NCI-H524 treated with DMSO at 0.1 percent for 48 hours (cell line): Measurements from ENCODE around the gene B4GALNT3.

ENCODE experiments used
- DNase-seq: peaks from one replicate; lab custom pipeline; 2025; lab: John Stamatoyannopoulos, UW

B4GALNT3 gene

DNA sequence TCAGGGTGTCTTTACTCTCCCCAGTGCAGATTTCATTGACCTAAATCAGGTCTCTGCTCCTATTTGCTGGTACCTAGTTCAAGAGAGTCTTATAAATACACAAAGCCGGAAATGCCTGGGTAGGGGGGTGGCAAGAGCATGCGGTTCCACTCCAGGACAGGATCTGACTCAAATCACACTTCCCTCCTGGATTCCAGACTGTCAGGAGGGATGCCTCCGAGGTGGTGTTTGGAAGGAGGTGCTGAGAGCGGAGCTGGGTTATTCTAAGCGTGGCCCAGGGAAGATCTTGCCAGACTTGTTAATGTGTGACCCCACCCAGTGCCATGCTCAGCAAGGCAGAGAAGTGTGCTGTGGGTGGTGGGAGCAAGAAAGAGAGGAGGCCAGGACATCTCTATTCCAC is 49.8 kb downstream of the B4GALNT3 start:
- no peak for DNase-seq

DNA sequence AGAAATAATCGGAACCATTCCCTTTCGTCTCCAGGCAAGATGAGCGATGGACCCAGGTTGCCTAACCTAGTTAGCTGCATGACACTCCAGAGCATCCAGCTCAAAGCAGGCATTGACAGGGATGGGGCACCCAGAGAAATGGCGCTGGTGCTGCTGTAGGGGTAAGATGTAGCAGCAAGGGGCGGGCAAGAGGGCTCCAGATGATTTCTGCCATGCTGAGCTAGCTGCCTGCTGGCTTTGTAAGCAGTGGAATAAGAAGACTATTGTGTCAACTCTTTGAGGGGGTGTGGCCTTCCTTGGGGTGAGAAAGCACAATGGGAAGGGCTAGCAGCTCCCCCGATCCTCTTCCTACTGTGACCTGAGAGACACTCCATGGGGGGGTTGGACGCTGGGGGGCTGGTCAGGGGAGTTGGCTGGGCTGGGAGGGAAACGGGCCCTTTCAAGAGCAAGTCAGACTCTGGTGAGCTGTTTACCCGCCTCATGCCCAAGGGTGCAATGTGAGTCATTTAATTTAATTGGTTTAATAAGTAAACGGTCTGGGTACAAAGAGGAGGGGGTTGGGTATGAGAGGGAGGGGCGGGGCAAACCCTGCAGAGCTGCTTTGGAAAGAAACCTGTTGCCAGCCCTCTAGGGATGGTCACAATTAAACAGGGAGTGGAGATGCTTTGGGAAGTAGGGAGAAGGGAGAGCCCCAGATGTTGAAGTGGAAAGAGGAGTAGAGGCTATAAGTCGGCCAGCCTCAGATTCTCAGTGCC is 50.5 kb downstream of the B4GALNT3 start:
- DNase-seq, result no peak

DNA sequence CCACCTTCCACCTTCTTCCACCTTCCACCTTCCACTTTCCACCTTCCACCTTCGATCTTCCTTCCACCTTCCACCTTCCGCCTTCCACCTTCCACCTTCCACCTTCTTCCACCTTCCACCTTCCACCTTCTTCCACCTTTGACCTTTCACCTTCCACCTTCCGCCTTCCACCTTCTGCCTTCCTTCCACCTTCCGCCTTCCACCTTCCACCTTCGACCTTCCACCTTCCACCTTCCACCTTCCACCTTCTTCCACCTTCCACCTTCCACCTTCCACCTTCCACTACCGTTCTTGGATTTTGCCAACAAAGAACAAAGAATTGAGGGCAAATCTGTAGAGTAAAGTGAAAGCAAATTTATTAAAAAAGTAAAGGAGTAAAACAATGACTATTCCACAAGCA is 53.2 kb downstream of the B4GALNT3 start:
- DNase-seq, result no peak

DNA sequence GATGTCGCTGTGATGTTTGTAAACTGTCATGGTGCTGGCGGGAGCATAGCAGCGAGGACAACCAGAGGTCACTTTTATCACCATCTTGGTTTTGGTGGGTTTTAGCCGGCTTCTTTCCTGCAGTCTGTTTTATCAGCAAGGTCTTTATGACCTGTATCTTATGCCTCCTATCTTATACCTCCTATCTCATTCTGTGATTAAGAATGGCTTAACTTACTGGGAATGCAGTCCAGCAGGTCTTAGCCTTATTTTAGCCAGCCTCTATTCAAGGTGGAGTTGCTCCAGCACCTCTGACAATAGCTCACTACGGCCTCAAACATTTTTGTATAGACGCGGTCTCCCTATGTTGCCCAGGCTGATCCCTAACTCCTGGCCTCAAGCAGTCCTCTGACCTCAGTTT is 53.7 kb downstream of the B4GALNT3 start:
- no peak for DNase-seq

DNA sequence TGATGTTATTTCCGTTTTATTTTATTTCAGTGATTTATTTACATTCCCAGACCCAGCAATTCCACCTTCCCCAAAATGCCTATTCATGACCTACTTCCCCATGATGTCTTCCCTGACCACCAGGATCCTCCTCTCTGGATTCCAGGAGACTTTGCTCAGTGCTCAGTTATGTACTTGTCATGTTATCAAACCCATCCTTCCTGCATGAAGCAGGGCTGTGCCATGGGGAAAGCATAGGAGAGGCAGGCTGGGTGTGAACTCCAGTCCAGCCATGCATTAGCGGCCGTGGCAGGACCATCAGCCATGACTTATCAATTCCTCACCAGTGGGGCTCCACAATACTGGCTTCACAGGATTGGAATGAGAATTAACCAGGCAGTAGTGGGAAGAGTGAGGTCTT is 57.8 kb downstream of the B4GALNT3 start:
- DNase-seq, result no peak

DNA sequence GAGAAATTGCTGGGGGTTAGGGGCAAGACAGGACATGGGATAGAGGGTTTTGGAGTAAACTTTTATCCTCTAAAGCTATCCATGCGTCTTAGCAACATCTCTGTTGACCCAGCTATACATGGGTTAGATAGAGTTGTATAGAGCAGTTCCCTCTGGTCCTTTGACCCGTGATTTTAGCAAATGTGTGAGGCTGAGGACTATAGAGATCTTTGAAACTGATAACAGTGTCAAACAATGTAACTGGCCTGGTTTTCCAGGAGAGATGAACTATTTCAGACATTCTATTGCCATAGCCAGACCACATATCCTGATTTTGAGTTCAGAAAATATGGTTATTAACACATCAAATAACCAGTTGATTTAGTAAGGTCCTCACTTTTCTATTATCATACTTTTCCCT is 60.4 kb downstream of the B4GALNT3 start:
- no peak for DNase-seq

DNA sequence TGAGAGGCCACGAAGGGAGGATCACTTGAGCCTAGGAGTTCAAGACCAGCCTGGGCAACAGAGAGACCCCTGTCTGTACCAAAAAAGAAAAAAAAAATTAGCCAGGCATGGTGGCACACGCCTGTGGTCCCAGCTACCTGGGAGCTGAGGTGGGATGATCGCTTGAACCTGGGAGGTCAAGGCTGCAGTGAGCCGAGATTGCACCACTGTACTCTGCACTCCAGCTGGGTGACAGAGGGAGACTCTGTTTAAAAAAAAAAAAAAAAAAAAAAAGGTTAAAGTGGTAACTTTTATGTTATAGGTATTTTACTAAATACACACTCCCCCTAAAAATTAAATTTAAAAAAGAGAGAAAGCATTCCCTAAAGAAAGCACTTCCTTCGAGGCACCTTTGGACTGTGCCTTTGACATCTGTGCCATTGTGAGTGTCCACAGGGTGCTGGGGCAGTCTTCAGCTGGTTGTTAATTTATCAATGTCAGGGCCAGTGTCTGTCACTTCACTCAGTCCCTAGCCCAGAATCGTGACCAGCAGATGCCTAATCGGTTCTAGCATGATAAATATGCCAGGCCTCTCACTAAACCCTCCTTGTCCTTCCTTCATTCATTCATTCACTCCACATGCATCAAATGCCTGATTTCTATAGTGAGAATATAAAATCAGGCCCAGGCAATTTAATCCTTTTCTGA is 63.1 kb downstream of the B4GALNT3 start:
- no peak for DNase-seq

DNA sequence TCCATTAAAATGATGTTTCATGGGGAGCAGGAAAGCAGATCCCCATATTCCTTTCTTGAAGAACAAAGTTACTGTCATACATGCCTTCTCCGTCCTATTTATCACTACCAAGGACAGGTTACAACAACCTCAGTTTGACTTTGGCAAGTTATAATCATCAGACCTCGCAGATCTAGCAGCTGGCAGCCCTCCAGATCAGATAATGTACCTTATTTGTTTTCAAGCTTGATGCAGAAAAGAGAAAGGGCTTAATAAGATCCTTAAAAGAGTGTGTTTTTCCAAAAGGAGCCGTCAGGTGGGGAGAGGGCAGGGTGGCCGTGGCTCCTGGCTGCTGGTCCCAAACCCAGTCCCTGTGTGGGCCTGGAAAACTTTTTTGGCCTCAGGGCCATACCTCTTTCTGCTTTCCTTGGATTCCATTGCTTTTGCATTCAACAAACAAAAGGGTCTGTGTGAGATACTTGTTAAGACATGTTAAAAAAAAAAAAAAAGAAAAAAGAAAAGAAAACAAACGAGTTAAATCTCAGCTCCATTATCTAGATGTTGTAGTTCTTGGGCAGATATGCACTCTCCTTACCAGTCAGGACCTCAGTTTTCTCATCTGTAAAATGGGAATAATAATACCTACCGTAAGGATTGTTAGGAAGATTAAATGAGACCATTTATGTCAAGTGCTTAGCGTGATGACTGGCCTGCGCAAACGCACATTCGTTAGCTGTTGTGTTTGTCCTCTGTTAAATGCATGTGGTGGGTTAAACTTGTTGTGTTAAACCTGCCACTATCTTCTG is 64.6 kb downstream of the B4GALNT3 start:
- DNase-seq, result no peak

DNA sequence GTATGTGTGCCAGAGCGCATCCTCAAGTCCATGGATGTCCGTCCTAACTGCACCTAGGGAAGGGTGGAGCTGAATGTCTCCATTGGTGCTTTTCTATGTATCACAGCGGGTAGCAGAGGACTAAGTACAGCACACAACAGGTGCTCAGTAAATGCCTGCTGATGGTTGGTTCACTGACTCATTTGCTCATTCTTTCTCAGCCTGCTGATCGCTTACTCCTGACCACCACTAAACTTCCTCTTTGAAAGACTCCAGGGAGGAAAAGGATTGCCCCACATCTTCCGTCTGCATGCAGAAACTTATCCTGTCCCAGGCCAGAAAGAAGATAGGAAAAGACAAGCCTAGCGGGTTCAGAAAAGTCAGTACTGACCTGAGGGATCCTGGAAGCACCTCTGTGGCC is 66.3 kb downstream of the B4GALNT3 start:
- no peak for DNase-seq

DNA sequence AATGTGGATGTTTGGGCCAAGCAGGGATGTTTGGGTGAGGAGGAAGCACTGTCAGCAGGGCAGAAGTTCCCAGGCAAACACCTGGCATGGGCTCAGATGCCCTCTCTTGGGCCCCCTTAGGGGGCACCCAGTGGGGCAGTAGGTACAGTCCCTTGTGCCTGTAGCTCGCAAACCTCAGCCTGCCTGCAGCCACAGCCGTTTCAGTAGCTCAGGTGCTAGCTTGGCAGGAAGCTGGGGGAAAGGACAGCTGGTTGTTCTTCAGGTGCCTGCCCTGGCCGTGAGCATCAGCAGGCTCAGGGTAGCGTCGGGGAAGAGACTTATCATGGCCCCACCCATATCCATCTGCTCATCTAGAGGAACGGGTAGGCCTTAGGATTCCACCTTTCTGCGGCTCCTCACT is 67.5 kb downstream of the B4GALNT3 start:
- DNase-seq, result no peak

DNA sequence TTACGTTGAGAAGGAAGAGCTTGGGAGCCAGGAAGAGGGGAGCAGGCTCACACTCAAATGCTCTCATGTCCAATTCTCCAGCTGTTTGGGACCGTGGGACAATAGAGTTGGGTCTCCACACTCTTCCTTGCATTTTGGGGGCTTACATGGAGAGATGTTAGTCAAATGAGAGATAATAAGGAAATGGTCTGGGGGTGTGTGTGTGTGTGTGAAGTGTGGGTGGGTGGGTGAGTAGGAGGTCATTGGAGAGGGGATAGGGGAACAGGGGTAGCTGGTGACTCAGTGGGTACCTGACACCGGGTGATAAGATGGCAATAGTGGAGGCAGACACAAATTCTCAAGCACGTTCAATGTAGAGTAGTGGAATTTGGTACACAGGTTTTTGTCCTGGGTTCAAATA is 68.0 kb downstream of the B4GALNT3 start:
- no peak for DNase-seq

DNA sequence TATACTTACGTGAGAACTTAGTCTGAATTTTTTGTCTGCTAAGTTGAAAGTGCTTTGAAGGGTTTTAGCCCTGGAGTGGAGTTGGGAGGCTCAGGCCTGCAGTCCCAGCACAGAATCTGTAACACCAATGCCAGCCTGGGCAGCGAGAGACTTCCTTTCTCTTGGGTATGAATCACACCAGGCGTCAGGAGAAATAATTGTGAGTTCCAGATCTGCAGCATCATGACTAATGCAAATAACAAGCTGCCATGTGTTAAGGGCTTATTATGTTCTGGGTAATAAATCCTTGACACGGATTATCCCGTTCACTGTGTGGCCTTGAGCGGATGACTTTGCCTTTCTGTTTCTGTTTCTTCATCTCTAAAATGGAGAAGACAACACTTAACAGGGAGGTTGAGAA is 70.6 kb downstream of the B4GALNT3 start:
- no peak for DNase-seq

DNA sequence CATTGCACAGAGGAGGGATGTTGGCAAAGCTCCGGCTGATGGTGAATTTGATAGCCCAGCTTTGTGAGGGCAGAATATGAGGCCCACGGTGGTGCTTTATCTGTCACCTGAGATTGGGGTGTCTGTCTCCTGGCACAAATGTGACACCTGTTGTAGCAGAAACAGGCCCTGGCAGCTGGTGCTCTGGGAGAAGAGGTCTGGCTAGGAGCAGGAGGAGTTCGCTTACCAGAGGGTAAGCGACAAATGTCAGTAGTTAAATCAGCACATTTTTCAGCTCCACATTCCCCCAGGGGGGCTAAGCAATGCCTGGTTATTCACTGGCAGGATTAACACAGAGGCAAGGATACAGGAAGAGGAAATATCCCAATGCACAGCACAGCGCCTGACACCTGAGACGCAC is 71.1 kb downstream of the B4GALNT3 start:
- DNase-seq, result no peak

DNA sequence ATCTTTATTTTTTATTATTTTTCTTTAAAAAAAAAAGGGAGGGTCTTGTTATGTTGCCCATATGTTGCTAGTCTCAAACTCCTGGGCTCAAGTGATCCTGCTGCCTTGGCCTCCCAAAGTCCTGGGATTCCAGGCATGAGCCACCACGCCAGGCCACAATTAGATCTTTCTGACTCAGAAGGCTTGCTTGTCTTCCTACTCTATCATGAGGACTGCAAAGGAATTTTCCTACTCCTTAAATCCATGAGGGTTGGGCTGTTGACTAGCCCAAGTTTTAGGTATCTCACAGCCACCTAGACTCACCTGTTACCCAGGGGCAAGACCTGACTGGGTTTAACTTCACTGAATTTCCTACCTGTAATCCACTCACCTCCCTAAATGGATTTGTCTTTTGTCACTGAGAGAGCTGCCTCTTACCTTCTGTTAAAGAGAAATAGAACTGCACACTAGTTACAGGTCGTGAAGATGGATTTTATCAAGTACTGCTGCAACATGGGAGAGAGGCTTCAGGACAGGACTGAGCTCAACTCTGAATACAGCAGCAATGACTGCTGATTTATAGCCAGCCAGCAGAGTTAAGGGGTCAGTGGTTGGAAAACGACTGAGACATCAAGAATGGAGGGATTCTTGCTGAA is 72.3 kb downstream of the B4GALNT3 start:
- no peak for DNase-seq

DNA sequence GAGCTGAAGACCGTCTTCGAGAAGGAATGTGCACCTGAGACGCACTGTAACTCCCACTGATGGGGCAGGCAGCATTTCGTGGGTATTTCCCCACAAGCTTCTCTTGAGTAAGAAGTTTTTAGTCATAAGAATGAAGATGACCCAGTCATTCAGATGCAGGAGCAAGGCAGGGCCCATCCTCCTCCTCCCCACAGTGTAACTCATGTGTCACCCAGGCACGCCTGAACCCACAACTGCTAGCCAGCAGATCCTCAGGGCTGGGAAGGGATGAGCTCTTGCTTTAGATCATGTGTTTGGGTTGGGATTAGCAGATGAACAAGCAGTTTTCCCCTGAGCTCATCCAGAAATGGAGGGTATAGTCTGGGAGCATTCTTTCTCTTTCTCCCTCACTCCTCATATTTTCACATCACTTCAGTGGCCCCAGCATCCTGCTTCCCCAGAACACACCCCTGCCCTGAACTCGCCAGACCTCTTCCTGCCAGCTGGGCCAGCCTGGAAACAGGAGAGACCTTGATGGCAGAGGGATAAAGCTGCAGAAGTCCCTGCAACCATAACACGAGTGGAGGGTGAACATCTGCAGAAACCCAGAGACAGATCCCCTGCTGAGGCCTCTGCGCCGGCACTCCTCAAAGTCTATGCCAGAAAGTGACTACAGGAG is 73.3 kb downstream of the B4GALNT3 start:
- no peak for DNase-seq

DNA sequence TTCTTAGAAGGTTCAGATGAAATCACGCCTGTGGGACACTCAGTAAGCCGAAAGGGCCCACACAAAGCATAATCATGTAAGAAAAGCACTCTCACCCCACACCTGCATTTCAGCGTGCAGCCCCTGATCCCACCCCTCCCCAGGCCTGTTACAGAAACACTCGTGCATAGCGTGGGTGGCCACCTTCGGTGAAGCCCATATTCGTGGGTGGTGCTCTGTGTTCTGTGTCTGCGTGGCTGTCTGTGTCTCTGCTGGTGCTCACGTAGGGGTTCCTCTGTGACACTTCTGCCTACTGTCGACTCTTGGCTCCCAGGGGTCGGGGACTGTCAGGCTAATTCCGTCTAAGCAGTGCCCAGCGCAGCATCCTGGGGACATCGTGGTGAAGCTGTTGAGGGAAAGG is 74.0 kb downstream of the B4GALNT3 start:
- DNase-seq, result no peak

DNA sequence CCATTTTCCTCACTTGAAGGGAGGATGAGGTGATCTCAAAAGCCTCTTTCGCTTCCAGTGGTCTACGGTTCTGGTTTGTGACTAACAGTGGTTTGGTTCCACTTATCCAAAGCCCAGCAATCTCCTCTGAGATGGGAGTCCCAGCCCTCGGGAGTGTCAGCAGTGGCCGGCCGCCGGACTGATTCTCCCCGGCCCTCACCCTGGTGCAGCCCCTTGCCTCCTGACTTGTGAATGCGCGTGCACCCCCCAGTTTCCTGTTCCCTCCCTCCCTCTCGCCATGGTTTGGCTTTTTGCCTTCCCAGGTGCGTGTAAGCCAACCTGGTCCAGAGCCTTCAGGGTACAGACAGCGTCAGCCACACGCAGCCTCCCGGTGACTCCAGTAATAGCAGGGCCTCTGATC is 74.5 kb downstream of the B4GALNT3 start:
- DNase-seq, result no peak

DNA sequence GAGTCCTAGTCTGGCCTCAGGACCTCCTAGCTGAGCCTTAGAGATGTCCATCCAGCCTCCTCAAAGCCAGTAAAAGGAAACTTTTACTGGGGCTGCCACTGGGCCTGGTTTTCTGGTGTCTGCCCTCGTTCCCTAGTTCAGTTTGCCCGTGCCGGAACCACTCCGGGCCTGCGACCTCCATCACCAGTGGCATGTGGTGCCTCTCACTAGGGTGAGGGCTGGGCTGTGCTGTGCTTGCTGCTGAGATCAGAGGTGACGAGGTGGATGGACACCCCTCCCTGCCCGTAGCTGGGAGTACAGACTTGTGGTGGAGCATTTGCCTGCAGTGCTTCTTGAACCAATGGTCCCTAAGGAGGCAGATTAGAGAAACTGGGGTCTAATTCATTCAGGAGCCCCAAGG is 75.7 kb downstream of the B4GALNT3 start:
- DNase-seq, result no peak

DNA sequence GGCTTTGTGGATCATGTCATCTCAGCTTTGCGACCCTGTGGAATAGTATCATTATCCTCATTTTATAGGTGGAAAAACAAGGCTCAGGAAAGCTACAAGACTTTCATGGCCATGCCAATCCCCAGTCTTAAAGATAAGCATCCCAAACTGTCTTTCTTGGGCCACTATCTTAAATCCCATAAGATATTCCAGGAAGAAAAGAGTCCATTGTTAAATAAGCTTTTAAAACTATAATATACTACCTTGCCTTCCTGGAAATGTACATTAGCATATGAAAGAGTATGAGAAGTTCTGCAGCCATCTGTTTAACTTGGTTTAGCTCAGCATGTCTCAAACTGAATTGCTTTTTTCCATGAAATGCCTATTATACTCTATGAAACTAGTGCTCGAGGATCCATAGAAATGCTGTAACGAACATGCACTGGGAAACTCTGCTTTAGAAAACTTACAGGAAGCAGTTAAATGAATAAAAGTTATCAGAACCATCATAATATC is 77.1 kb downstream of the B4GALNT3 start:
- DNase-seq, result no peak

DNA sequence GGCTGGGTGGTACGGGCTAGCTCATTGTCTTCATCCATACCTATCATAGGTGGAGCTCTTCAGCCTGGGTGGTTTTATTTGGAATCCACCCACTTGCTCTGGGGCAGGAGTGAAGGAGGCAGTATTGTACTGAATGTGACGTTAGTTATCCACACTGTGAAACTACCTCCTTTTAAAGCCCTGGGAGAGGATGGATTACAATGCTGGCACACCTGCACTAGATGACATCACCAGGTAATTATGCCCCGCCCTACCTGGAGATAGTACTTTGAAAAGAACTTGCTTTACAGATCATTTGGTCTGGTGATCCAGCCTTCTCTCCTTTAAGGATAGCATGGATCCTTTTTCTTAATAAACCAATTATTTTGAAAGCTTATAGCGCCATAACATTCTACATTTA is 78.0 kb downstream of the B4GALNT3 start:
- DNase-seq, result no peak

DNA sequence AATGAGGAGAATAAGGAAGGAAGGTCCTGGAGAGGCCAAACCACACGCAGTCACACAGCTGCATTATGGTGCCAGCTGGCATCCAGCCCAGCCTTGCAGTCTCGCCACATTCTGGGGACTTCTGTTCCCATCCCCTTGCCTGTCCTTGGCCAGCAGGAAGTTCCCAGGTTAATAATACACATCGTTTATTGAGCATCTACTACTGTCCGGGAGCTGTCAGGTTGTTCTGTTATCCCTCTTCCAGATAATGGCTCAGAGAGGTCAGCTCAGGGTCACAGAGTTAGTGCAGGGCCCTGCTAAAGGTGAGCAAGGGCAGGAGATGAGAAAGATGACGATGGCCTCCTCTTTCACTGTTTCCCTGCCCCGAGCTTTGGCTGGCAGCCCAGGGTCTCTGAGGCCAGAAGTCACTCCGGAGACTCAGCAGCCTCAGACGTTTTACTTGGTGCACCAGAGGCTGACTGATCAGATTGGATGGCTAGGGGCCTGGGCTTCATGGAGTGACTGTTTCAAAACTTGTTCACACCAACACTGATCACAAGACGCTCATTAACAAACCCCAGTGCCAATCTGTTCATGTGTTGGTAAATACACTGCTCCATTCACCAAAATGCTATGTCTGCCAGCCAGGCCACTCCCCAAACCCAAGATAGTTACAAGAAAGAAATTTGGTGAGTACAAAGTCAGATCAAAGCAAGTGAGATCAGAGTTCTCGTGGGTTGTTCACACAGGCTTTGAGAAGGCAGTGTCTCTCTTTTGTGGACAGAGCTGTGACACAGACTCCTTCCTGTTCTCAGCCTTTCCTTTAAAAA is 79.2 kb downstream of the B4GALNT3 start:
- DNase-seq, result no peak
